ENCODE measurements around the gene ACTL6B. TPM values are rescaled to one million over a fixed set of nuclear protein-coding genes. Genes with fewer than 3 reads are reported as not detected.
A peak's percentile ranks its signal among the peaks of the same experiment; 100 is the strongest.

The ACTL6B gene
- total and polyA plus RNA-seq, 9 of the 15 experiments (the other 6 are each of a cell fraction or from before 2014, with no cell fraction given), result not detected

DNA sequence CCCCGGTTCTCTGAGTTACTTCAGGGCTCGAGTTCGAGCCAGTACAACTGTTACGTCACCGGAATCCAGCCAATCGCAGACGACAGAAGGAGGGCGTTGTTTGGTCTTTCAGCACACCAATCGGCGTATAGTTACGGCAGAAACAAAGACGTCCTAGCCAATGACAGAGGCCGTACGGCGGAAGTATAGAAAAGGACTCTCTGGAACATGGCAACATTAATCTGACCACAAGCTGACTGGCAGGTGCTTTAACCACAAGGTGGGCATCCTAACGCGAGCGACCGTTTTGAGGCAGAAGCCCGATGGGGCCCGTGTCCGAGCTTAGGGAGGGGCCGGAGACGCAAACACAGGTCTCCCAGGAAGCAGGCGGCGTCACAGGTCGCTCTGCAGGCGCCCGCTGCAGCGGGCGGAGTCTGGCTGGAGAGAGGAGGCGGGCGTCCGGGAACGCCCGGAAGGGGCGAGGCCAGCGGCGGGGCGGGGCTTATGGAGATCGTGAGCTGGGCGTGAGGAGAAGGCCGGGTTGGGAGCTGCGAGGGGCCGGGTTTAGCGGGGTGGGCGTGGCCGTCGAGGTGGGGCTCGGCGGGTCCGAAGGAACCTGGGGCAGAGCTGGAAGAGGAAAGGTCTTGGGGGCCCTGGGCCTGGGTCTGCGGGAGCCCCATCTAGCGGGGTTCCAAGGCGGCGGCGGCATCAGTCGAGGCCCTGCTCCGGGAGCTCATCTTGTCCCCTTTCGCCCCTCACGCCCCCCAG is 44.1 kb downstream of the ACTL6B start, which contains the start of gene MOSPD3 (continued):
- TF ChIP-seq, protein P1, sequence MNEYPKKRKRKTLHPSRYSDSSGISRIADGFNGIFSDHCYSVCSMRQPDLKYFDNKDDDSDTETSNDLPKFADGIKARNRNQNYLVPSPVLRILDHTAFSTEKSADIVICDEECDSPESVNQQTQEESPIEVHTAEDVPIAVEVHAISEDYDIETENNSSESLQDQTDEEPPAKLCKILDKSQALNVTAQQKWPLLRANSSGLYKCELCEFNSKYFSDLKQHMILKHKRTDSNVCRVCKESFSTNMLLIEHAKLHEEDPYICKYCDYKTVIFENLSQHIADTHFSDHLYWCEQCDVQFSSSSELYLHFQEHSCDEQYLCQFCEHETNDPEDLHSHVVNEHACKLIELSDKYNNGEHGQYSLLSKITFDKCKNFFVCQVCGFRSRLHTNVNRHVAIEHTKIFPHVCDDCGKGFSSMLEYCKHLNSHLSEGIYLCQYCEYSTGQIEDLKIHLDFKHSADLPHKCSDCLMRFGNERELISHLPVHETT (CRISPR knock-in tag; conservative IDR thresholded peaks at IDR 0.05 in 1 of 2, IDR thresholded peaks at IDR 0.05 in 1 of 2), result 0 out of 4 replicates have a peak, but pooled peaks of 1 of the 2 experiments have one; percentile 2
- TF ChIP-seq POLR2A (conservative IDR thresholded peaks at IDR 0.05) (peak; percentile 97), BRD9 (IDR thresholded peaks at IDR 0.05; ENCODE audit: low read depth, partially characterized antibody) (no peak), SIX5 (IDR thresholded peaks at IDR 0.05; ENCODE audit: borderline replicate concordance in 1 of 2, insufficient read depth in 1 of 2, low read depth in 1 of 2, low read length in 2 of 2) (no peak), SMAD3 (CRISPR knock-in tag; conservative IDR thresholded peaks at IDR 0.05) (no peak), MAFG (tag; conservative IDR thresholded peaks at IDR 0.05) (no peak), XRCC3 (IDR thresholded peaks at IDR 0.05) (no peak), TEAD1 (CRISPR knock-in tag; IDR thresholded peaks at IDR 0.05) (peak in 1 of 2 experiments; percentile 19; a peak in 1 of 4 replicates), SP1 (CRISPR knock-in tag; IDR thresholded peaks at IDR 0.05) (peak; percentile 89), EZH2 (IDR thresholded peaks at IDR 0.05; ENCODE audit: borderline replicate concordance, low read depth, low read length) (no peak), BCOR (IDR thresholded peaks at IDR 0.05) (no peak), SNIP1 (IDR thresholded peaks at IDR 0.05; ENCODE audit: low read depth) (no peak), ILF3 (IDR thresholded peaks at IDR 0.05; ENCODE audit: borderline replicate concordance) (no peak), ZNF134 (CRISPR knock-in tag; conservative IDR thresholded peaks at IDR 0.05) (no peak), ZNF175 (CRISPR knock-in tag; IDR thresholded peaks at IDR 0.05; ENCODE audit: low read depth) (peak; percentile 60; the same call in 1 of the 2 replicates), YY1 (IDR thresholded peaks at IDR 0.05; ENCODE audit: borderline replicate concordance in 1 of 3, control insufficient read depth in 1 of 3, extremely low read depth in 1 of 3, insufficient read depth in 3 of 3, insufficient read length in 1 of 3, insufficient replicate concordance in 2 of 3, low read depth in 1 of 3, low read length in 2 of 3) (peak in 2 of 3 experiments; percentile 45 to 55), HNRNPLL (IDR thresholded peaks at IDR 0.05; ENCODE audit: low read depth, low read length, poor library complexity, severe bottlenecking) (peak; percentile 38)
- TF ChIP-seq, protein P2, sequence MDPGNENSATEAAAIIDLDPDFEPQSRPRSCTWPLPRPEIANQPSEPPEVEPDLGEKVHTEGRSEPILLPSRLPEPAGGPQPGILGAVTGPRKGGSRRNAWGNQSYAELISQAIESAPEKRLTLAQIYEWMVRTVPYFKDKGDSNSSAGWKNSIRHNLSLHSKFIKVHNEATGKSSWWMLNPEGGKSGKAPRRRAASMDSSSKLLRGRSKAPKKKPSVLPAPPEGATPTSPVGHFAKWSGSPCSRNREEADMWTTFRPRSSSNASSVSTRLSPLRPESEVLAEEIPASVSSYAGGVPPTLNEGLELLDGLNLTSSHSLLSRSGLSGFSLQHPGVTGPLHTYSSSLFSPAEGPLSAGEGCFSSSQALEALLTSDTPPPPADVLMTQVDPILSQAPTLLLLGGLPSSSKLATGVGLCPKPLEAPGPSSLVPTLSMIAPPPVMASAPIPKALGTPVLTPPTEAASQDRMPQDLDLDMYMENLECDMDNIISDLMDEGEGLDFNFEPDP (CRISPR knock-in tag; IDR thresholded peaks at IDR 0.05), result peak; percentile 61; the same call in 1 of the 2 replicates
- TF ChIP-seq, protein P3, sequence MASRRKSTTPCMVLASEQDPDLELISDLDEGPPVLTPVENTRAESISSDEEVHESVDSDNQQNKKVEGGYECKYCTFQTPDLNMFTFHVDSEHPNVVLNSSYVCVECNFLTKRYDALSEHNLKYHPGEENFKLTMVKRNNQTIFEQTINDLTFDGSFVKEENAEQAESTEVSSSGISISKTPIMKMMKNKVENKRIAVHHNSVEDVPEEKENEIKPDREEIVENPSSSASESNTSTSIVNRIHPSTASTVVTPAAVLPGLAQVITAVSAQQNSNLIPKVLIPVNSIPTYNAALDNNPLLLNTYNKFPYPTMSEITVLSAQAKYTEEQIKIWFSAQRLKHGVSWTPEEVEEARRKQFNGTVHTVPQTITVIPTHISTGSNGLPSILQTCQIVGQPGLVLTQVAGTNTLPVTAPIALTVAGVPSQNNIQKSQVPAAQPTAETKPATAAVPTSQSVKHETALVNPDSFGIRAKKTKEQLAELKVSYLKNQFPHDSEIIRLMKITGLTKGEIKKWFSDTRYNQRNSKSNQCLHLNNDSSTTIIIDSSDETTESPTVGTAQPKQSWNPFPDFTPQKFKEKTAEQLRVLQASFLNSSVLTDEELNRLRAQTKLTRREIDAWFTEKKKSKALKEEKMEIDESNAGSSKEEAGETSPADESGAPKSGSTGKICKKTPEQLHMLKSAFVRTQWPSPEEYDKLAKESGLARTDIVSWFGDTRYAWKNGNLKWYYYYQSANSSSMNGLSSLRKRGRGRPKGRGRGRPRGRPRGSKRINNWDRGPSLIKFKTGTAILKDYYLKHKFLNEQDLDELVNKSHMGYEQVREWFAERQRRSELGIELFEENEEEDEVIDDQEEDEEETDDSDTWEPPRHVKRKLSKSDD (conservative IDR thresholded peaks at IDR 0.05; ENCODE audit: low read length), result no peak
- TF ChIP-seq, protein P4, sequence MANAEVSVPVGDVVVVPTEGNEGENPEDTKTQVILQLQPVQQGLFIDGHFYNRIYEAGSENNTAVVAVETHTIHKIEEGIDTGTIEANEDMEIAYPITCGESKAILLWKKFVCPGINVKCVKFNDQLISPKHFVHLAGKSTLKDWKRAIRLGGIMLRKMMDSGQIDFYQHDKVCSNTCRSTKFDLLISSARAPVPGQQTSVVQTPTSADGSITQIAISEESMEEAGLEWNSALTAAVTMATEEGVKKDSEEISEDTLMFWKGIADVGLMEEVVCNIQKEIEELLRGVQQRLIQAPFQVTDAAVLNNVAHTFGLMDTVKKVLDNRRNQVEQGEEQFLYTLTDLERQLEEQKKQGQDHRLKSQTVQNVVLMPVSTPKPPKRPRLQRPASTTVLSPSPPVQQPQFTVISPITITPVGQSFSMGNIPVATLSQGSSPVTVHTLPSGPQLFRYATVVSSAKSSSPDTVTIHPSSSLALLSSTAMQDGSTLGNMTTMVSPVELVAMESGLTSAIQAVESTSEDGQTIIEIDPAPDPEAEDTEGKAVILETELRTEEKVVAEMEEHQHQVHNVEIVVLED (CRISPR knock-in tag; IDR thresholded peaks at IDR 0.05), result no peak

All from K562 (cell line).